GM19099 (cell line): ENCODE measurements around the gene FAM204A.

ENCODE experiments used
- POLR2A ChIP-seq: IDR thresholded peaks from 3 replicates; pipeline ENCODE4 v1.6.1; 2011; ENCODE audit warnings: low read depth; ENCODE audit not compliant: insufficient read length; ENCODE audit errors: extremely low read depth

Gene FAM204A

DNA sequence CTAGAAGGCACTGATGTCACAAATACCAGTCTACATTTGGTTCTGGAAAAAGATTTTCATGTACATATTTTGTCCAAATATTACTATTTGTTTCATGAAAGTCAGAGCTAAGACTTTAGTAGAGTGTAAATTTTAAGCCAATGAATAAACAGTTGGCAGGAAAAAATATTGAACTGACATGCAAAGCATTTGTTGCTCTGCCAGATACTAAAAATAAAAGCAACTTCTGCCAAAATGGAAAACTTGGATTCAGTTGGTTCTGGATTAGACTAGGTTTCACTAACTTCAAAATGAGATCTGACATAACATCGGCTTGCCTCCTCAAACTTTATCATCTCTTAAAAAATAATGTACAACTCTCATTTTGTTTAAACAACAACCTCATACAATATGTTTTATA, 34.9 kb downstream of the FAM204A start:
- no peak for TF ChIP-seq POLR2A

GRCh38 chr10:118305730-118306129, 36.4 kb downstream of the FAM204A start:
- TF ChIP-seq POLR2A: no peak

GRCh38 chr10:118304521-118304920, 37.6 kb downstream of the FAM204A start:
- no peak for TF ChIP-seq POLR2A

DNA sequence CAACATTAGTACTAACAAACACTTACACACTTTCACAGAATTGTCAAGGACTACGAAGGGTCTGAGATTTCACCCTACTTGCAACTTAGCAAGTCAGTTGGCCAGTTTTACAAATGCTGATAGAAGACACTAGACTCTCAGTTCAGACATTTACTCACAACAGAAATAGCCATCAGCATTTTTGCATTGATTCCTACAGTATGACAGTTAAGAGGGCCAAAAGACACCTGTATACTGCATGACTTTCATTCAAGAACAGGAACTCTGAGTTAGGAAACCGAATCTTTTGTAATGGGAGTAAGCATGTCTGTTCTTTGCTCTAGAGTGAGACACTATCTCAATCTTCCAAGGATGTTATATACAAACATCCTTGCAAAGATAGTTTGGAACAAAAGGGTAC, 40.9 kb downstream of the FAM204A start:
- TF ChIP-seq POLR2A: no peak

- no peak for TF ChIP-seq POLR2A
Measured at GRCh38 chr10:118300320-118300719, 41.8 kb downstream of the FAM204A start.

DNA sequence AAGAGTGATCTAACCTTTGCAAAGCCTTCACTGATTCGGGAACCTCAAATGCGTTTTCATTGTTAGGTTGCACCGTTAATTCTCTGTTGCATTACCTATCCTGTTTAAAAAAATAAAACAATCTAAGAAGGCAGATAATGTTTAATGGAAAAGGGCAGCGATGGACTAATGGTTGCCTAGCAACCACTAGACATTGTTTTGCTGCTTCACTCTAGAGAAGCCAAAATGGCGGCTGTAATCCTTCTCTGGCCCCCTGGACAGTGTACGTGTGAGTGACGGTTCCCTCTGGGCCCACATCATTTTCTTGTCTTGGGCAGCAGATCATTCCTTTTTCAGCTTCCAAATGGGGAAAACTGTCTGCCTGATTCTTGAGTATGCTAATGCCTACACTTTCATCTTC, 43.3 kb downstream of the FAM204A start:
- TF ChIP-seq POLR2A: no peak

DNA sequence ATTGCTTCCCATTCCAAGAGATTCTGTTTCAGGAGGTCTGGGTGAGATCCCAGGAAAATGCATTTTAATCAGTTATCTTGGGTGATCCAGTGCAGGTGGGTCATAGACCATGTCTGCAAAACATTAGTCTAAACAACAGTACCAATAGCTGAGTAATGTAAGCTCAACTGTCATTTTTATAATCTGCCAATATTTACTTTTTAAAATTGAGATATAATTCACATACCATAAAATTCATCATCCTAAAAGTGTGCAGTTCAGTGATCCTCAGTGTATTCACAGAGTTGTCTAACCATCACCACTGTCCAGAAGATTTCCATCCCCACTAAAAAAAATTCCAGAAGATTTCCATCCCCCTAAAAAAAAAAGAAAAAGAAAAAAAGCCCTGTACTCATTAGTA, 51.0 kb downstream of the FAM204A start:
- no peak for TF ChIP-seq POLR2A

GRCh38 chr10:118290471-118290995, 51.6 kb downstream of the FAM204A start:
- TF ChIP-seq POLR2A: no peak

DNA sequence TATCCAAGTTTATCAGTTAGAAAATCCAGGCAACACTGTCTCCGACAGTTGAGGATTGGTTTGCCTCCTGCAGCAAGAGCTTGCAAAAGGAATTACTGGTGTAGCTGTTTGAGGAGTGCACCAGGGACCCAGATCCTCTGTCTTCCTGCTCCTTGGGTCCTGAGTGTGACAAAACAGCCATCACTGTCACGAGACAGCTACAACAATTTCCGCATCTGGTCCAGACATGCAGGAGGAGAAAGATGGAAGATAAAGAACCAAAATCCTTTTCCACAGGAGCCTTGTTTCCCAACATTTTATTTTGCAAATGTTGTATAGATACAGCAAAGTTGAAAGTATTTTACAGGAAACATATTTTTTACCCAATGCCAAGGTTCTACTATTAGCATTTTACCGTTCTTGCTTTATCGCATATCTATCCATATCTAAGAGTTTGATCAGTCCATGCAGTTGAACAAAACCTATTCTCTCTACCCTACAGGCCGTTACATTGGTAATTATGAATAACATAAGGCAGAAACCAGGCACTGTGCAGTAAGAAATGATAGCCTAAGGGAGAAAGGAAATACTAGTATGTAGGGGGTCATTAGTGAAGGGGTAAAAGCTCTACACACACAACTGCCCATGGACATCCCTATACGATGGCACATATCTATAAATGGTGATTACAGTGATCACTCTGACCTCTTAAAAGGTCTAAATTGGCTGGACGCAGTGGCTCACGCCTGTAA, 54.9 kb downstream of the FAM204A start:
- no peak for TF ChIP-seq POLR2A

DNA sequence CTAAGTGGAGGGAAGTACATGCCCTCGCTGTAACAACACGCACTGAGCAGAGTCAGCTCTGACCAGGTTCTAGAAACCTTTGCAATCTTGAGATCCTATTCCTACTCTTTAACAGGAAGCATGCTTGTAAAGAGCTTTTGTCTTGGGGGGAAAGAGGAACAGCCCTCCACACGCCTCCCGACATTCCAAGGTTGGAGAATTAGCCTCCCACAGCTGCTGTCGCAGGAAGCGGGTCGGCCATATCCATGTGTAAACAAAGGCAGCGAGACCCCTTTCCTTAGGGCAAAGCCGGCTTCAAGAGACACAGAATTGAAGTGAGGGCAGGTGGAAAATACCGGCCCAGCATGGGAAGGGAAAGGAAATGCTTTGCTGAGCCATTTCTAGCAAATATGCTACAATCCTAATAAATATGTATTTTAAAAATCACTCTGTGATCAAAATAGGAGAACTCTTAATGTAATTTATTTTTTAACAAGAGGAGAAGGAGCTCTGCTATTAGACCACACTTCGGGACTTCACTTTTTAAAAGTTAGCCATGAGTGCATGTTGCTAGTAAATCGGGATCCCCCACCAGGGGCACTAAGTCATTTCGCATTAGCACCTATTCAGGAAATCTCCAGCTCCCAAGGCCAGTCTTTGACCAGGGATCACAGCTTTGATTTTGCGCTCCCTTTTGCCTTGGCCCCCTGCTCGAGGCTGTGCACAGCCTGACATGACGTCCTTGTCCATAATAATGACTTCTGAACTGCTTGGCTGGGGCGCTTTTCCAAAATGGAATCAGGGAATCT, 55.9 kb downstream of the FAM204A start:
- no peak for TF ChIP-seq POLR2A

GRCh38 chr10:118282670-118283069, 59.5 kb downstream of the FAM204A start:
- no peak for TF ChIP-seq POLR2A

DNA sequence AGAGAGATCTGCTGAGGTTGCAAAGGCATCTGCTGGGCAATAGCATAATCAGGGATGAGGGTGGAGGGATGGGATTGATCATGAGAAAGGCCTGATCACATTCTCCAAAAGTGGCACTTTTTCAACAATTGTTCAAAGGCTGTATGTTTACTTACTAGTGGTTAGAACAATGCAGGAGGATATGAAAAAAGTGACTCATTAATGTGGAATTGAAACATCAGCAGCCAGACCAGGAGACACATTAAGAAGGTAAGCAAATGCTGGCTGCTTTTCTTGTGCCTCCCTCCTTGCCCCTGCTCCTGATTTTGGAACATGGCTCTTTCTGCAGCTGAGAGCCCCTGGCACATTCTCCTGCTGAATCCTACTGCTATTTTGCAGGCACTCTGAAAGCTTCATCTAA, 63.5 kb downstream of the FAM204A start:
- no peak for TF ChIP-seq POLR2A

DNA sequence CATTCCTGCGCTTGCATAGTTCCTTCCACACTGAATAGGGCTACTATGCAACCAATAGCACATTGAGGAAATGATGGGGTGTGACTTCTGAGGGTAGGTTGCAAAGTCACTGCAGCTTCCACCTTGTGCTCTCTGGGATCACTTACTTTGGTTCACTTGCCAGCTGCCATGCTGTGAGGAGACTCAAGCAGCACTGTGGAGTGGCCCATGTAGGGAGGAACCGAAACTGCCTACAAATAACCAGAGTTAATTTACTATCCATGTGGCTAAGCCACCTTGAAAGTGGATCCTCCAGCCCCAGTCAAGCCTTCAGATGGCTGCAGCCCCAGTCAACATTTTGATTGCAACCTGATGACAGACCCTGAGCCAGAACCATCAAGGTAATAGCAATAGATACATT, 64.3 kb downstream of the FAM204A start:
- no peak for TF ChIP-seq POLR2A

- no peak for TF ChIP-seq POLR2A
Measured at GRCh38 chr10:118276727-118277126, 65.4 kb downstream of the FAM204A start.

DNA sequence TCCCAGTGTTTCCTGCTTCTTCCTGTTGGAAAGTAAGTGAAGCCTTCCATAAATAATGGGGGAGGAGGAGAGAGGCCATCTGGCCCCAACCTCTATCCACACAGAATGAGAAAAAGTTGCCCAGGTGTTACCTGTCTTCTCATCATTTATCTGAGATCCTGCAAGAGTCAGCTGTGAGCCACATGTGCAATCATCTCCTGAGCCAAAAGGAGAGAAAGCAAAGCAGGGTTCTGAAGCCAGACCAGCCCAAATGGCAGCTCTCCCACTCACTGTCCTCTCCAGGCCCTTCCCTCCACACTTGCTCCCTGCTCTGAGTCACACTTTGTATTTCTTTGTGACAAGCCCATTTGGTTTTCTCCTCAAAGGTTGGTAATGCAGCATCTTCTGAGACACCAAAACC, 65.9 kb downstream of the FAM204A start:
- TF ChIP-seq POLR2A: no peak

GRCh38 chr10:118273662-118274061, 68.5 kb downstream of the FAM204A start:
- TF ChIP-seq POLR2A: no peak
